RWPE1 (cell line): ENCODE data around the gene SEH1L.
"Not testable (repeated sequence)": the region's sequence is repeated elsewhere in the genome, so short reads cannot be mapped to it uniquely, and the experiment has no call there.

Experiments
- CTCF ChIA-PET: fragments of 350-600 bp; sonication (Branson Sonifier 250); formaldehyde crosslinking; extraction: SDS; loops from one replicate; lab custom pipeline; 2021; lab: Yijun Ruan, JAX
- POLR2A ChIA-PET: fragments of 400-600 bp; formaldehyde crosslinking; extraction: SDS; loops from one replicate; lab custom pipeline; 2020; ENCODE audit warnings: antibody characterized with exemption; ENCODE audit not compliant: low non-redundant PET; lab: Yijun Ruan, JAX
- DNase-seq: peaks from one replicate; pipeline ENCODE4 v3.0.0; 2012; ENCODE audit warnings: low spot score
- H3K27ac ChIP-seq: fragments of 450-650 bp; 2 replicates; pipeline ENCODE4 v1.5.1; 2017
- CTCF ChIP-seq: fragments of 450-650 bp; conservative IDR thresholded peaks from 2 replicates; pipeline ENCODE4 v1.5.1; 2017; ENCODE audit warnings: low read depth, mild to moderate bottlenecking

The SEH1L gene

GRCh38 chr18:12947285-12948049 is at the start of gene SEH1L:
TSS of gene SEH1L (plus strand) at chr18:12948011. CDS start at chr18:12948122, 111 bp downstream.
- H3K27ac ChIP-seq: peak within 1 kb of the TSS; percentile 98
- TF ChIP-seq CTCF: no peak
- POLR2A ChIA-PET: interaction anchor here (0.5 kb wide), 1 partner anchor 233 kb away, joined by 3 read pairs; no protein-coding TSS in a partner anchor
- peak; percentile 98 for DNase-seq
- CTCF ChIA-PET: no interaction called here

GRCh38 chr18:12901208-12901607 is 46.6 kb upstream of the SEH1L start:
- CTCF ChIA-PET: interaction anchor here (0.6 kb wide), 1 partner anchor 171 kb away, joined by 4 read pairs; no protein-coding TSS in a partner anchor
- DNase-seq, H3K27ac ChIP-seq, POLR2A ChIA-PET: not testable (repeated sequence)

- H3K27ac ChIP-seq: no peak overlapping the region
- ChIA-PET POLR2A (no interaction called here), CTCF (interaction anchor here (0.9 kb wide), 1 partner anchor 32 kb away, joined by 3 read pairs; no protein-coding TSS in a partner anchor)
- DNase-seq: no peak
- TF ChIP-seq CTCF: no peak
Observed at GRCh38 chr18:12904012-12904516, 43.7 kb upstream of the SEH1L start.

- DNase-seq: no peak
- no peak overlapping the region for H3K27ac ChIP-seq
- TF ChIP-seq CTCF: no peak
- ChIA-PET POLR2A (no interaction called here), CTCF (no interaction called here)
Observed at GRCh38 chr18:12906119-12906518, 41.7 kb upstream of the SEH1L start.

- POLR2A ChIA-PET: no interaction called here
- no peak for DNase-seq
- H3K27ac ChIP-seq: no peak overlapping the region
- CTCF ChIA-PET: interaction anchor here (0.6 kb wide), 1 partner anchor 174 kb away, joined by 3 read pairs; no protein-coding TSS in a partner anchor
- TF ChIP-seq CTCF: no peak
Observed at GRCh38 chr18:12906773-12907172, 41.0 kb upstream of the SEH1L start.

- ChIA-PET POLR2A (no interaction called here), CTCF (interaction anchor here (0.6 kb wide), 2 partner anchors 18 to 174 kb away, joined by 3 read pairs; no protein-coding TSS in a partner anchor)
- no peak for TF ChIP-seq CTCF
- DNase-seq: no peak
- H3K27ac ChIP-seq: no peak overlapping the region
Observed at GRCh38 chr18:12907258-12907925, 40.4 kb upstream of the SEH1L start.

GRCh38 chr18:12908706-12909105 is 39.1 kb upstream of the SEH1L start:
- DNase-seq: no peak
- CTCF ChIA-PET: no interaction called here
- no peak for TF ChIP-seq CTCF
- POLR2A ChIA-PET: no interaction called here
- no peak overlapping the region for H3K27ac ChIP-seq
